Measurements from ENCODE around the gene TSPAN16.

DNA sequence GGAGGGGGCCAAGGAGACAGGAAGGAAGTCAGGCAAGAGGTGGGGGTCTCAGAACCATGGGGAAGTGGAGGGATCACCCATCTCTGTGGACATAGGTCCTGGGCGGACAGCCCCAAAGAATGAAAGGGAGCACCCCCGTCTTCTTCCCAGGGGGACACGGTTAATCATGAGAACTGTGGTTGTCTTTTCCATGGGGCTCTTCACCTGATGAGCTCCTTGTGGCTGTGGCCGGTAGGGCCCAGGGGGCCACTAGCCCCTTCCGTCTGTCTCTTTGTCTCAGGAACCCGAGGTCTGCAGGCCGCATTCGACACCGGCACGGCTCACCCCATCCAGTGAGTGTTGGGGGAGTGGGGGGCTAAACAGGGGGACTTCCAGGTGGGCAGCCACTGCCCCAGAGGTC lies 67.9 kb downstream of the TSPAN16 start:
- no peak for TF ChIP-seq GABPA (IDR thresholded peaks at IDR 0.05; ENCODE audit: low read depth, low read length)
- no peak for TF ChIP-seq GABPA (CRISPR knock-in tag; IDR thresholded peaks at IDR 0.05; ENCODE audit: low read depth)
- TF ChIP-seq, protein P1, sequence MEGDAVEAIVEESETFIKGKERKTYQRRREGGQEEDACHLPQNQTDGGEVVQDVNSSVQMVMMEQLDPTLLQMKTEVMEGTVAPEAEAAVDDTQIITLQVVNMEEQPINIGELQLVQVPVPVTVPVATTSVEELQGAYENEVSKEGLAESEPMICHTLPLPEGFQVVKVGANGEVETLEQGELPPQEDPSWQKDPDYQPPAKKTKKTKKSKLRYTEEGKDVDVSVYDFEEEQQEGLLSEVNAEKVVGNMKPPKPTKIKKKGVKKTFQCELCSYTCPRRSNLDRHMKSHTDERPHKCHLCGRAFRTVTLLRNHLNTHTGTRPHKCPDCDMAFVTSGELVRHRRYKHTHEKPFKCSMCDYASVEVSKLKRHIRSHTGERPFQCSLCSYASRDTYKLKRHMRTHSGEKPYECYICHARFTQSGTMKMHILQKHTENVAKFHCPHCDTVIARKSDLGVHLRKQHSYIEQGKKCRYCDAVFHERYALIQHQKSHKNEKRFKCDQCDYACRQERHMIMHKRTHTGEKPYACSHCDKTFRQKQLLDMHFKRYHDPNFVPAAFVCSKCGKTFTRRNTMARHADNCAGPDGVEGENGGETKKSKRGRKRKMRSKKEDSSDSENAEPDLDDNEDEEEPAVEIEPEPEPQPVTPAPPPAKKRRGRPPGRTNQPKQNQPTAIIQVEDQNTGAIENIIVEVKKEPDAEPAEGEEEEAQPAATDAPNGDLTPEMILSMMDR (CRISPR knock-in tag; IDR thresholded peaks at IDR 0.05) = no peak
- TF ChIP-seq GZF1 (CRISPR knock-in tag; IDR thresholded peaks at IDR 0.05) = no peak
